NCI-H1930 (cell line): ENCODE measurements around the gene ACLY.
"Not testable (repeated sequence)": the region's sequence is repeated elsewhere in the genome, so short reads cannot be mapped to it uniquely, and the experiment has no call there.

Experiments
- DNase-seq, 2 experiments: peaks; one replicate each; lab custom pipeline; 2025; lab: John Stamatoyannopoulos, UW

ACLY gene

DNA sequence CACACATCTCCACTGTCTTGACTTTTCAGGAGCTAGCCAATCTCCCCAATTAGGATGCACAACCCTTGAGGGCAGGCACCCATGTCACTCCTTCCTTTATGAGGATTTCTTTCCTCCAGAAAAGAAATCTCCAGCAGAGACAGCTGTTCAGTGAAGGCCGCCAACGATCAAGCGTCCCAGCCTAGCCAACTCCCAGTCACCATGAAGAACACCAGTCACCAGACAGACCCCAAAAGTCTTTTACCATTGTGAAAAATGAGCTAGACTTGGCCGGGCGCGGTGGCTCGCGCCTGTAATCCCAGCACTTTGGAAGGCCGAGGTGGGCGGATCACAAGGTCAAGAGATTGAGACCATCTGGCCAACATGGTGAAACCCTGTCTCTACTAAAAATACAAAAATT is 88.8 kb downstream of the ACLY start:
- not testable (repeated sequence) for DNase-seq

DNA sequence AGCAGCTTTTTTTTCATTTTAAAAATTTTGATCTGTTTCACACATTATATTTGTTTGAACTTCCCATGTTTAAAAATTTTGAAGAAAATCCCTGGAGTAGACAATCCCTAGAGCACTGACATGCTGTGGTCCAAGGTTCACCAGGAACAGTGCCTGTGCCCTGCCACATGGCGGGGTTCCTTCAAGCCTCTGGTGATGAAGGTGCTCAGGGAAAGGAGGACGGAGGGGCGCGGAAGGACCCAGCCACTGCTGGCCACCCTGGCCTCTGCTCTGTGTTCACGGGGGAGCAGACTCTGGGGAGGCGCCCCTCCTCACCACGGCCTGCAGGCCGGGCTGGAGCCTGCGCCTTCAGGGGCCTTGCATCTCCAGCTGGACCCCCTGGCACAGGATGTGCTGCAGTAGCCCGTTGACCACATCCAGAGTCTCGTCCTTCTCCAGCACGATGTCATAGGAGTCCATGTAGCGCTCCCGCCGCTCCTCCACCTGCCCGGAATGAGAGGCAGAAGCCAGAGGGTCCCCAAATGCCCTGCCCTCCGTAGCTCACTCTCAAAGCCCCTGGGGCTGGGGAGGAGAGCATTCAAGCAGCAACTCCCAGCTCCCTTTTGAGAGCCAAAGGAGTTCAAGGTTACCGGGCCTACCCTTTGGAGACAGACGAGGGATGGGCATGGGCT is 93.4 kb downstream of the ACLY start:
- no peak for DNase-seq

GRCh38 chr17:41824086-41824485 is 94.7 kb downstream of the ACLY start:
- no peak for DNase-seq

DNA sequence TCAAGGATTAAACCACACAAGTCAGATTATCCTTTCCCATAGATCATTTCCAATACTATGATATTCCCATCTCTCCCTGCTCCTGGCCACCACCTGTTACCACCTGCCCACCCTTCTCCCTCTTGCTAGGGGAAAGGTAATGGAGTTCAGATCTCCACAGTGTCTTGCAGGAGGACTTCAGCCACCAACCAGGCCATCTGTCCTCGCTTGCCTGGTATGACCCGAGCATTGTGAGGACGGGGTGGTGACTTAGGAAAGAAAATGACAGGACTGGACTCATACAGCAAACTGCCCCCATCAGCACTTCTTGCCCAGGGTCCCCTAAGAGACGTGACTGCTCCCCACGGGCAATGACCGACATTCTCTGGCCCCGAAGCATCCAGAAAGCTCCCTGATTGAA is 95.2 kb downstream of the ACLY start:
- DNase-seq: no peak

DNA sequence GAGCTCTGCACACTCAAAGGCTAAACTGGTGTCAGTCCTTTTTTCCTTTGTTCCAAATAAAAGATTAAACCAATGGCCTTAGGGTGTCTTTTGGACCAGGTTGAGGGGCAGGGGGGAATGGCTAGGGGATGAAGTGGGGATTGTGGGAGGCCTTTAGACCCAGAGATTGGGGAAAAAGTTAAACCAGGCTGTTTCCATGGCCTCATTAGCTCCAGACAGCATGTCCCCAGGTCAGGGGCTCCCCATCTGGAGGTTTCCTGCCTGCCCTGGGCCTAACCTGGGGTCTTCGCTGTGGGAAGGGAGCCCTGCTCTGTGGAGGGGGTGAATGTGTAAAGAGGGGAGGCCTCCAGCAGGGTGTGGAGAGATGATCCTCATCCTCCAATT is 95.6 kb downstream of the ACLY start:
- no peak for DNase-seq

DNA sequence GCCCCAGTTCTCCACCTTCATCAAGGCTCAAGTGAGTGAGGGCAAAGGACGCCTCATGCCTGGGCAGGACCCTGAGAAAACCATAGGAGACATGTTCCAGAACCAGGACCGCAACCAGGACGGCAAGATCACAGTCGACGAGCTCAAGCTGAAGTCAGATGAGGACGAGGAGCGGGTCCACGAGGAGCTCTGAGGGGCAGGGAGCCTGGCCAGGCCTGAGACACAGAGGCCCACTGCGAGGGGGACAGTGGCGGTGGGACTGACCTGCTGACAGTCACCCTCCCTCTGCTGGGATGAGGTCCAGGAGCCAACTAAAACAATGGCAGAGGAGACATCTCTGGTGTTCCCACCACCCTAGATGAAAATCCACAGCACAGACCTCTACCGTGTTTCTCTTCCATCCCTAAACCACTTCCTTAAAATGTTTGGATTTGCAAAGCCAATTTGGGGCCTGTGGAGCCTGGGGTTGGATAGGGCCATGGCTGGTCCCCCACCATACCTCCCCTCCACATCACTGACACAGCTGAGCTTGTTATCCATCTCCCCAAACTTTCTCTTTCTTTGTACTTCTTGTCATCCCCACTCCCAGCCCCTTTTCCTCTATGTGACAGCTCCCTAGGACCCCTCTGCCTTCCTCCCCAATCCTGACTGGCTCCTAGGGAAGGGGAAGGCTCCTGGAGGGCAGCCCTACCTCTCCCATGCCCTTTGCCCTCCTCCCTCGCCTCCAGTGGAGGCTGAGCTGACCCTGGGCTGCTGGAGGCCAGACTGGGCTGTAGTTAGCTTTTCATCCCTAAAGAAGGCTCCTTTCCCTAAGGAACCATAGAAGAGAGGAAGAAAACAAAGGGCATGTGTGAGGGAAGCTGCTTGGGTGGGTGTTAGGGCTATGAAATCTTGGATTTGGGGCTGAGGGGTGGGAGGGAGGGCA is 96.3 kb downstream of the ACLY start:
- DNase-seq: no peak

GRCh38 chr17:41821776-41822175 is 97.0 kb downstream of the ACLY start:
- DNase-seq: no peak

DNA sequence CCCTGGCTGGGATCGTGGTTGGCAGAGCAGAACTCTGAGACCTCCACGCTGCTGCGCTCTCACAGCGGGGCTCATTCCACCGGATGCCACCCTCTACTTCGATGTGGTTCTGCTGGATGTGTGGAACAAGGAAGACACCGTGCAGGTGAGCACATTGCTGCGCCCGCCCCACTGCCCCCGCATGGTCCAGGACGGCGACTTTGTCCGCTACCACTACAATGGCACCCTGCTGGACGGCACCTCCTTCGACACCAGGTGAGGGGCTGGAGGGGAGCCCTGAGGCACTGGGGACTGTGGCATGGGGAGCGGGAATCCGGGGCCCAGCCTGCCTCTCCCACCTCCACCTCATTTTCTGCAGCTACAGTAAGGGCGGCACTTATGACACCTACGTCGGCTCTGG is 100.7 kb downstream of the ACLY start:
- no peak for DNase-seq
